OCI-LY3 (cell line): Measurements from ENCODE around the gene RPL36.

Experiments
- H2AFZ ChIP-seq: fragments of 200-600, 300-600 bp; shearing (Covaris generic); 2 replicates; pipeline ENCODE4 v1.6.0; 2014; ENCODE audit warnings: antibody characterized with exemption, low read depth, low read length
- H3K27ac ChIP-seq: fragments of 200-600, 300-600 bp; sonication (generic); 2 replicates; pipeline ENCODE4 v1.5.1; 2014; ENCODE audit warnings: mild to moderate bottlenecking, low read length, moderate library complexity, mixed read lengths
- H3K27me3 ChIP-seq: fragments of 200-600, 300-600 bp; sonication (generic); 2 replicates; pipeline ENCODE4 v1.6.1; 2014; ENCODE audit warnings: low read depth, low read length, mixed read lengths
- H3K36me3 ChIP-seq: fragments of 200-600, 300-600 bp; sonication (generic); replicated peaks from 2 replicates; pipeline ENCODE3; 2014; ENCODE audit warnings: low read depth, low read length, mixed read lengths
- H3K4me1 ChIP-seq: fragments of 300-600, 200-600 bp; sonication (generic); 2 replicates; pipeline ENCODE4 v1.6.1; 2014; ENCODE audit warnings: low read length, mixed read lengths
- H3K4me2 ChIP-seq: fragments of 200-600, 300-600 bp; sonication (generic); 2 replicates; pipeline ENCODE4 v1.6.1; 2014; ENCODE audit warnings: low read length, mixed read lengths
- H3K4me3 ChIP-seq: fragments of 300-600, 200-600 bp; sonication (generic); 2 replicates; pipeline ENCODE4 v1.5.1; 2014; ENCODE audit warnings: antibody characterized with exemption, mild to moderate bottlenecking, low read length, moderate library complexity
- H3K79me2 ChIP-seq: fragments of 300-600, 200-600 bp; shearing (Covaris generic); 2 replicates; pipeline ENCODE4 v1.6.1; 2014; ENCODE audit warnings: mild to moderate bottlenecking, low read length, mixed read lengths
- H3K9ac ChIP-seq: fragments of 300-600, 200-600 bp; shearing (Covaris generic); 2 replicates; pipeline ENCODE4 v1.6.0; 2014; ENCODE audit warnings: mild to moderate bottlenecking, low read length, moderate library complexity
- H3K9me3 ChIP-seq: fragments of 200-600, 300-600 bp; shearing (Covaris generic); 2 replicates; pipeline ENCODE4 v1.6.1; 2014; ENCODE audit warnings: low read length, mixed read lengths; ENCODE audit not compliant: insufficient read depth
- H4K20me1 ChIP-seq: fragments of 200-600, 300-600 bp; sonication (generic); 2 replicates; pipeline ENCODE4 v1.6.1; 2016; ENCODE audit warnings: low read length, mixed read lengths; ENCODE audit not compliant: insufficient read depth
- EZH2phosphoT487 ChIP-seq: fragments of 200-600 bp; shearing (Covaris generic); IDR thresholded peaks from 2 replicates; pipeline ENCODE4 v1.6.1; 2018; ENCODE audit warnings: antibody characterized with exemption, mixed run types, low read depth
- TF ChIP-seq, protein P1 (sequence below): fragments of 200-600, 300-600 bp; sonication (generic); IDR thresholded peaks from 2 replicates; pipeline ENCODE4 v1.5.1; 2014; ENCODE audit warnings: antibody characterized with exemption, low read length, low read depth

RPL36 gene

DNA sequence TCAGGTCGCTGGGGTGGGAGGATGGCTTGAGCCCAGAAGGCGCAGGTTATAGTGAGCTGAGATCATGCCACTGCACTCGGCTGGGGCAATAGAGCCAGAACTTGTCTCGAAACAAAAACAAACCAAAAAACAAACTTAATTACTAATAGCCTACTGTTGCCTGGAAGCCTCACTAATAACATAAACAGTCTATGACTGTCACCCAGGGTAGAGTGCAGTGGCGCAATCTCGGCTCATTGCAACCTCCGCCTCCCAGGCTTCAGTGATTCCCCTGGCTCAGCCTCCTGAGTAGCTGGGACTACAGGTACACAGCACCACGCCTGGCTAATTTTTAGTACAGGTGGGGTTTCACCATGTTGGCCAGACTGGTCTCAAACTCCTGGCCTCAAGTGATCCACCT, 48.3 kb downstream of the RPL36 start:
- TF ChIP-seq EZH2phosphoT487, result no peak
- TF ChIP-seq, protein P1, sequence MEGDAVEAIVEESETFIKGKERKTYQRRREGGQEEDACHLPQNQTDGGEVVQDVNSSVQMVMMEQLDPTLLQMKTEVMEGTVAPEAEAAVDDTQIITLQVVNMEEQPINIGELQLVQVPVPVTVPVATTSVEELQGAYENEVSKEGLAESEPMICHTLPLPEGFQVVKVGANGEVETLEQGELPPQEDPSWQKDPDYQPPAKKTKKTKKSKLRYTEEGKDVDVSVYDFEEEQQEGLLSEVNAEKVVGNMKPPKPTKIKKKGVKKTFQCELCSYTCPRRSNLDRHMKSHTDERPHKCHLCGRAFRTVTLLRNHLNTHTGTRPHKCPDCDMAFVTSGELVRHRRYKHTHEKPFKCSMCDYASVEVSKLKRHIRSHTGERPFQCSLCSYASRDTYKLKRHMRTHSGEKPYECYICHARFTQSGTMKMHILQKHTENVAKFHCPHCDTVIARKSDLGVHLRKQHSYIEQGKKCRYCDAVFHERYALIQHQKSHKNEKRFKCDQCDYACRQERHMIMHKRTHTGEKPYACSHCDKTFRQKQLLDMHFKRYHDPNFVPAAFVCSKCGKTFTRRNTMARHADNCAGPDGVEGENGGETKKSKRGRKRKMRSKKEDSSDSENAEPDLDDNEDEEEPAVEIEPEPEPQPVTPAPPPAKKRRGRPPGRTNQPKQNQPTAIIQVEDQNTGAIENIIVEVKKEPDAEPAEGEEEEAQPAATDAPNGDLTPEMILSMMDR, result no peak
- Histone ChIP-seq H2AFZ (no peak overlapping the region), H3K79me2 (no peaks in the 10 kb centered on the region), H3K4me1 (no peaks in the 10 kb centered on the region), H3K4me3 (no peak overlapping the region), H3K27me3 (peaks cover 4% of the 10 kb centered on the region; the same call in 1 of the 2 replicates), H3K9me3 (no peaks in the 10 kb centered on the region), H3K36me3 (no peaks in the 10 kb centered on the region), H4K20me1 (no peaks in the 10 kb centered on the region), H3K27ac (no peak overlapping the region), H3K9ac (no peak overlapping the region), H3K4me2 (no peak overlapping the region)
